Stimulated activated CD8-positive, alpha-beta memory T cell treated with anti-CD3 and anti-CD28 coated beads, Interleukin-7, amount 100 ng/mL, for 1 hour (primary cell): ENCODE data around the gene DNMT1.
"Not testable (repeated sequence)": the region's sequence is repeated elsewhere in the genome, so short reads cannot be mapped to it uniquely, and the experiment has no call there.

Experiments used
- DNase-seq, 2 donors: peaks; one replicate each; pipeline ENCODE4 v3.0.0-alpha.2; 2020; ENCODE audit warnings: low read depth in 2 of 2

Gene DNMT1

DNA sequence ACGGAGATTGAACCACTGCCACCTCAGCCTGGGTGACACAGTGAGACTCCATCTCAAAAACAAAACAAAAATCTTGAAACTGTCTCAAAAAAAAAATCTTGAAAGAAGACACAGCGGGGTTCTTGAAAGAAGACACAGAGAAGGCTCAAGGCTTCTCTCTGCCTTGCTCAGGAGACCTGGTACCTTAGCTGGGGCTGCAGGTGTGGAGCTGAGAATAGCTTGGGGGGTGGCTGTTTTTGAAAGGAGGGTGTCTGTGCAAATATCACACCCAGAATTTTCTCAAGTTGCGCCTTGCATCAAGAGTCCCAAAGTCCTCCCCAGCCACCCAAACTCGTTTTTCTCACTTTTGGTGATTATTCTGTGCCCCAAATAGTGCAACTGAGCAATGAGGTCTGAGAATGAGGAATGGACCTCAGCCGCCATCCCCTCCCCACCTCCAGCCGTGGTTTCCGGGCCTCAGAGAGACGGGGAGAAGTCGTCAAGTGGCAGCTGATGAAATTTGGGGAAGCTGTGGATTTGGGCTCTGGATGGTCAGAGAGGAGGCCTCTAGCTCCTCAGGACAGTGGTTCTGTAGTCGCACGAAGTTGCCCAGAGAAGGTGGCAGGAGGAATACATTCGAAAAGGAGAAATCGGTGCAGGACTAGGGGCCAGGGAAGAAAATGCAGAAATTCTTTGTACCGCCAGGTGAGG lies 27.6 kb upstream of the DNMT1 start:
- DNase-seq = no peak

DNA sequence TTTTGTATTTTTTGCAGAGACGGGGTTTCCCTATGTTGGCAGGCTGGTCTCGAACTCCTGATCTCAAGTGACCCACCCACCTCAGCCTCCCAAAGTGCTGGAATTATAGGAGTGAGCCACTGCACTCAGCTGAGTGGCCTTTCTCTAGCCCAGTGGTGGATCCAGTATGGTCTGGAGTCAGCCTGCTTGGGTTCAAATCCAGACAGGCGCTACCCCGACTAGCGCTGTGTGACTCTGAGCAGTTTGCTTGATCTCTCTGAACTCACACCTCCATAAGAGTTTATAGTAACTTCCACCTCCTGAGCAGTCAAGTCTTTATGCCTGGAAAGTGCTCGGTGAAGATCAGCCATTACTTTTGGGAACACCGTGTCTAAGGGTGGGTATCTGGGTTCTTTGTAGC lies 25.9 kb upstream of the DNMT1 start:
- no peak for DNase-seq

DNA sequence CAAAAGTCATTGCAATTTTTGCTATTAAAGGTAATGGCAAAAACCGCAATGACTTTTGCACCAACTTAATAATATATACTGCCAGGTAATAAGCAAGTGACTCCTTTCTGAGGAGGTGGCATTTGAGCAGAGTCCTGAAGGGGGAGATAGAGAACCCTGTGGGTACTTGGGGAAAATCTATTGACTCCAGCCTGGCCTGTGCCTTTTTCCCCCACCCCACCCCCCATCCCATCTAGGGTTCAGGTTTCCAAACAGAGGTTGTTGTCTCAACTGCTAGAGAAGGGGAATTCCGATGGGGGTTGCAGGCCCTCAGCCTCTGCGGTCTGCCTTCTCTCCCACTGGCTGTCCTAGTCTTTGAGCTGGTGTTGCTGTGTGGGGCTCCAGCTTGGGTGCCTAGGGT lies 24.9 kb upstream of the DNMT1 start:
- DNase-seq = no peak

DNA sequence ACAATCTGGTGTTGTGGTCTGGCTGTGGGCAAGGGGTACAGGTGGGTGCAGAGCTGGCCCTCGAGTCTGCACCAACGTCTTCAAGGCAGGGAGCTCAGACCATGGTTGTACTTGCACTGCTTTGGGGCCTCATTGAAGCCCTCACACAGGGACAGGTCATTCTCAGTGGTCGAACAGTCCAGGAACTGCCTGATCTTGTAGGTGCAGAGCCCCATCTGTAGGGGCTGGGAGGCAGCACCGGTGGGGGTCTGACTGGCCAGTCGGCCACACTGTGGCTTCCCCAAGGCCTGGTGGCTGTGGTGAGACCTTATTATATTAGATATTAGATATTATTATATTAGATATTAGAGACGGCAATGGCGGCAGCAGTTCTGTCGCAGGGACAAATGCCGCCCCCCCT lies 22.3 kb upstream of the DNMT1 start:
- DNase-seq = no peak

DNA sequence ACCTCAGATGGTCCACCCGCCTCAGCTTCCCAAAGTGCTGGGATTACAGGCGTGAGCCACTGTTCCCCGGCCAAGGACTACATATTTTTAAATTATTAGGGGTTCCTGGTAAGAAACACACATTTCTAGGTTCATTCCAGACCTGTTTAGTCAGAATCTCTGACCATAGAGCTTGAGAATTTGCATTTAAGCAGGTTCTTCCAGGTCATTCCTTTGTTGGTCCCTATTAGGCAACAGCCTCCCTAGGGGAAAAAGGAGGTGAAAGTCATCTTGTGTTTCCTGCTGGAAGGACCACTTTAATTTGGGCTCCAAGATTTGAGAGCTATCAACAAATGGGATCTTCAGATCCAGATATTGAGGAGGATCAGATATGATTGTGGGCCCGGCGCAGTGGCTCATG lies 20.0 kb upstream of the DNMT1 start:
- no peak for DNase-seq

DNA sequence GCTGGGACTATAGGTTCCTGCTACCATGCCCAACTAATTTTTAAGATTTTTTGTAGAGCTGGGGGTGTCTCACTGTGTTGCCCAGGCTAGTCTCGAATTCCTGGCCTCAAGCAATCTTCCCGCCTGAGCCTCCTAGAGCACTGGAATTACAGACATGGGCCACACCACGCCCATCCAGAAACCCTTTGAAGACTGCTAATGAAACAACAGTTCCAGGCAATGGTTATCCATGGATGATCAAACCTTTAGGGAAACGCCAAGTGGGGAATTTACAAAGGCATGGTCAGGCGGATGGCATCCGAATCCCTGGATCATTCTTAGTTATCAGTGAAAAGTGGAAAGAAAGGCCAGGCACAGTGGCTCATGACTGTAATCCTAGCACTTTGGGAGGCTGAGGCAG lies 16.9 kb upstream of the DNMT1 start:
- no peak for DNase-seq

DNA sequence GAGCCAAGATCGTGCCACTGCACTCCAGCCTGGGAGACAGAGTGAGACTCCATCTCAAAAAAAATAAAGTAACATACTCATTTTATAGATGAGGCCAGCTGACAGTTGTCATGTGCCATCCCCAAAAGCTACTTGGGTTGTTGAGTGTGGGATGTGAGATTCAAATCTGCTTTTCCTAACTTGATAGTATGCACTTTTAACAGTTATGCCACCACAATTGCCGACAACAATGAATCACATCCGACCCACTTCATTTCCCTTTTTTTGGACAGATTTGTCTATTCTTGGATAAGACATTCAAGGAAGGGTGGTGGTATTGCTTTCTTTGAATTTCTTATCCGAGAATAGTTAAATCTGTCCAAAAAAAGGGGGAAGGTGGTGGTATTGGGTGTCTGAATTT lies 16.3 kb upstream of the DNMT1 start:
- DNase-seq = no peak

DNA sequence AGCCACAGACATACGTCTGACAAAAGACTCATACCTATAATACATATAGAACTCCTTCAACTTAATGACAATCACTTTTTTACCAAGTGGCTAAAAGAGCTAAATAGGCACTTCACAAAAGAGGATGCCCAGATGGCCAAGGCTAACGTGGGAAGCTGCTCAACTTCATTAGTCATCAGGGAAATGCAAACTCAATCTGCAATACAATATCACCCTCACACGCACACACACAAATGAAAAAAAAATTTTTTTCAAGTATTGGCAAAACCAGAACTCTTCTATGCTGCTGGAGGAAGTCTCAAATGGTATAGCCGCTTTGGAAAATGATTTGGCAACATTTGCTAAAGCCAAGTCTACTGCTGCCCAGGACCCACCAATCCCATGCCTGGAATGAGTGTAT lies 14.6 kb upstream of the DNMT1 start:
- no peak for DNase-seq

DNA sequence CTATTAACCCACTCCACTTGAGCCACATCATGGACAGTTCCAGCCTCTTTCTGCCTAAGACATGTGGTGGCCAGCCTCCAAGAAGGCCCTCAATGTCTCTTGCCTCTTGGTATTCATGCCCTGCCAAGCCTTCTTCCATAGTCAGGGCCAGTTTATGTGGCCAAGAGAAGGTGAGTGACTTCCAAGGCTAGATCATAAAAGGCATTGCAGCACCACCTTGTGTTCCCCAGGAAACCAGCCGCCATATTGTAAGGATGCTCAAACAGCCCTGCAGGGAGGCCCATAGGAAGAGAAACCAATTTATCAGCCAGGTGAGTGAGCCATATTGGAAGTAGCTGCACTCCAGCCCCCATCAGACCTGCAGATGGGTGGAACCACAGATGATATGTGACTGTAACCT lies 12.3 kb upstream of the DNMT1 start:
- no peak for DNase-seq

DNA sequence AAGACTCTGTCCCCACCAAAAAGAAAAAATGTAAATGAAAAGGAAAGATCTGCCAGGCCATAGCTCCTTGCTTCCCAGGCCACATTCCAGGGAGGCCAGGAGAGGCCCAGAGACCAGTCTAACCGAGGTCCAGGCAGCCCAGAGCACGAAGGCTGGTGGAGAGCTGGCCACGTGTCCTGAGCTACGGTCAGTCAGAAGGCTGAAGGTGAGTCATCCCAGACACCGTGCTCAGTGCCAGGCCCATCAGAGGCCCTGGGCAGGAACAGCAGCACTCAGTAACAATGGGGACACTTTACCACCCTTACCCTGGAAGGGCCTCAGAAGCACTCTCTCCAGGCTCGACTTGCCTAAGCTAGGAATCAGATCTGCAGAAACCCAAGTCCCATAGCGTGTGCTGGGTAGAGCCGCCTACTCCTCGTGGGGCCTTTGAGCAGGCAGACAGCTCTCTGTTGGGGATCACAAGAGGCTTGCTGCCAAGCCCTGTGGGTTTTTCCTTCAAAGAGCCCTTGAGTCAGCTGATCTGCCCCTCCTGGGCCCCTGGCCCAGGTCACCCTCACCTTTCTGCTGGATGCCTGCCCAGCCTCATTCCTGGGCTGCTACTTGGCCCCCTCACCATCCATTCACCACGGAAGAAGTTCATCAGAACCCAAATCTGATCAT lies 11.6 kb upstream of the DNMT1 start:
- DNase-seq = no peak

DNA sequence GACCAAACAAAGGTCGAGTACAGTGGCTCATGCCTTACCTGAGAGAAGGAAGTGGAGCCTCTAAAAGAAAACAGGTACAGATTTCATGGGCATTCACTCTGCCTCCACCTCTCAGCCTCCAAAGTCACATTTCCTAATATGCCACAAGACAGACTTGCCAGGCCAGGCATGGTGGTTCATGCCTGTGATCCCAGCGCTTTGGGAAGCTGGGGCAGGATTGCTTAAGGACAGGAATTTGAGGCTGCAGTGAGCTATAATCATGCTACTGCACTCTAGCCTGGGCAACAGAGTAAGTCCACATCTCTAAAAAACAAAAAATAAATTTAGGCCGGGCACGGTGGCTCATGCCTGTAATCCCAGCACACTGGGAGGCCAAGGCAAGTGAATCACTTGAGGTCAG lies 10.9 kb upstream of the DNMT1 start:
- DNase-seq = no peak

DNA sequence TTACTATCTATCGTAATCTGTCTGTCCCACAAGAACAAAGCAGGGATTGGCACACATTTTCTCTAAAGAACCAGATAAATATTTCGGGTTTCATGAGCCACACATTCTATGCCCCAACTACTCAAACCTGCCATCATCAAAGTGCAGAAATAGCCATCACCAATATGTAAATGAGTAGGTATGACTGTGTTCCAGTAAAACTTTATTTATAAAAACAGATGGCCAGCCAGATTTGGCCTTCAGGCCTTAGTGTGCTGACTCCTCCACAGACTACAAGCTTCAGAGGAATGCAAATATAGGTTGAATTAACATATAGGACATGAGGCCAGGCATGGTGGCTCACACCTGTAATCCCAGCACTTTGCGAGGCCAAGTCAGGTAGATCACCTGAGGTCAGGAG lies 8.9 kb upstream of the DNMT1 start:
- DNase-seq = no peak

DNA sequence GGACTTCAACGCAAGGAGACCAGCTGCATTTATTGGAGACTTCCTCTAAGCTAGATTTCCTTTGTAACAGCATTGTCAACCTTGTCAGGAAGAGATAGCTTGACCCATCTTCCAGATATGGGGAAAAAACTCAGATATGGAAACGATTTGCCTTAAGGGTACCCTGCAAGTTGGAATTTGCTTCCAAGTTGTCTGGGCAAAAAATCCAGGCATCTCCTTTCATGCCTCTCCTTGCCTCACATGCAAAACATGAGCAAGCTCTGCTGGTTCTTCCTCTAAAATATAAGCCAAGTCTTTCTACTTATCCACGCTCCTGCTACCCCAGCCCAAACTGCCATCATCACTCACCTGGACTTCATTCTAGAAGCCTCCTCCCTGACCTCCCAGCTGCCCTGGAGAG lies 6.4 kb upstream of the DNMT1 start:
- no peak for DNase-seq

DNA sequence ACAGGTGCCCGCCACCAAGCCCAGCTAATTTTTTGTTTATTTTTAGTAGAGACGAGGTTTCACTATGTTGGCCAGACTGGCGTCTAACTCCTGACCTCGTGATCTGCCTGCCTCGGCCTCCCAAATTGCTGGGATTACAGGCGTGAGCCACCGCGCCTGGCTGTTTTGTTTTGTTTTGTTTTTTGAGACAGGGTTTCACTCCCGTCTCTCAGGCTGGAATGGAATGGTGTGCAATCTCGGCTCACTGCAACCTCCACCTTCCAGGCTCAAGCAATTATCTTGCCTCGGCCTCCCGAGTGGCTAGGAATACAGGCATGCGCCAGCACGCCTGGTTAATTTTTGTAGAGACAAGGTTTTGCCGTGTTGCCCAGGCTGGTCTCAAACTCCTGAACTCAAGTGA lies 5.3 kb upstream of the DNMT1 start:
- not testable (repeated sequence) for DNase-seq

DNA sequence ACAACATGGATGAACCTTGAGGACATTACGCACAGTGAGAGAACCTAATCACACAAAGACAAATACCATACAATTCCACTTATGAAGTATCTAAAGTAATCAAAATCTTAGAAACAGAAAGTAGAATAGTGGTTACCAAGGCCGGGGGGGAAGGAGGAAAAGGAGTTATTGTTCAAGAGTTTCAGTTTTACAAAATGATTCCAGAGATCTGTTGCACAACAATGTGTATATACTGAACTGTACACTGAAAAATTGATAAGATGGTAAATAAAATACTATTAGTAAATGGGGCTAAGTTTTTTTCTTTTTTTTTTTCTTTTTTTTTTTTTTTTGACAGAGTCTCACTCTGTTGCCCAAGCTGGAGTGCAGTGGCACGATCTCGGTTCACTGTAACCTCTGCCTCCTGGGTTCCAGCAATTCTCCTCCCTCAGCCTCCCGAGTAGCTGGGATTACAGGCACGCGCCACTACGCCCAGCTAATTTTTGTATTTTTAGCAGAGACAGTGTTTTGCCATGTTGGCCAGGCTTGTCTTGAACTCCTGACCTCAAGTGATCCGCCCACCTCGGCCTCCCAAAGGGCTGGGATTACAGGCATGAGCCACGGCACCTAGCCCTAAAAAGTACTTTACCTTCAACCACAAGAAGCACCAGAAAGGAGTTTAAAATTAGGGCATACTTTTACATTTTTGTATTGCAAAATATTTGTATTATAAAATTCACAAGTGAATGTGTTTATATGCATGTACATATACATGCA lies 4.3 kb upstream of the DNMT1 start:
- DNase-seq = not testable (repeated sequence)

DNA sequence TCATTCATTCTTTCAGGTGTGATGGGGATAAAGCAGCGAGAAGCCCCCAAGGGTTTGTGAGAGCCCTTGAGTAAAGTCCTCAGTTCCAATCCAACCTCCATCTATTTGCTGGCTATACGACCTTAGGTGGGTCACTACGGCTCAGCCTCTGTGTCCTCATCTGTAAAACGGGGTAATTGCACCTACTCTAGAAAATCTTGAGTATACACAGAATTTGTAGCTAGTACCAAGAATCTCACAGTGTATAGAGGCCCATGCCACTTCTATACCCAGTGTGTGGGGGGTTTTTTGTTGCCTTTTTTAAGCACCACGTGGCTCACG lies 406 bp upstream of the DNMT1 start:
- DNase-seq = no peak

DNA sequence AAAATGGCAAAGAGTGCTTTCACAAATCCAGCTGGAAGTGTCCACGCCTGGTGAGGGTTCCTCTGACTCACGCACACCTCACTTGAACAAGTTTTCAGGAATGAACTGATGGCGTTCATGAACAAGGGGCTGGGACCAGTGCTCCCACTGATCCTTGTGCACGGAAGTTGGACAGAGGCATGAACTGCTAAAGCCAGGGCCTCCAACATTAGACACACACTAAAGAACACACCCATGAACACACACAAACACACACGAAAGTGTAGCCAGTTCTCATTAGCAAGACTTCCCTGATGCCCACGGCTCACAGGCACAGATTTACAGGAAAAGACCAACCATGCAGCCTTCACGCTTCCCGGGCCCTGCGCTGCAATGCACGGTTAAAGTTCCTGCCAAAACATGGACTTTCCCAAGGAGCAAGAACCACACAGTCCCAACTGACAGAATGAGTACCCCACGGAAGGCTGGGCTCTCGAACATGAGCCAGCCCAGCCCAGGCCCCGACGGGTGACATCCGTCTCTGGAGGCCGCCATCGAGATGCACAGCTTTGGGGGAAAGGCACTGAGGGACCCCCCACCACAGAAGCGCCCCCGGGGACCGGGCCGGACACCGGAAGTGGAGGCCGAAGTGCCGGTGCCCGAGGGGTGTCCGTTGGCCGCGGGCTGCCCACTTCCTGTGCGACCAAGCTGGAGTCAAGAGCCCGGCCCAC lies 808 bp downstream of the DNMT1 start:
- peak in 1 of 2 donors; percentile 2 for DNase-seq

DNA sequence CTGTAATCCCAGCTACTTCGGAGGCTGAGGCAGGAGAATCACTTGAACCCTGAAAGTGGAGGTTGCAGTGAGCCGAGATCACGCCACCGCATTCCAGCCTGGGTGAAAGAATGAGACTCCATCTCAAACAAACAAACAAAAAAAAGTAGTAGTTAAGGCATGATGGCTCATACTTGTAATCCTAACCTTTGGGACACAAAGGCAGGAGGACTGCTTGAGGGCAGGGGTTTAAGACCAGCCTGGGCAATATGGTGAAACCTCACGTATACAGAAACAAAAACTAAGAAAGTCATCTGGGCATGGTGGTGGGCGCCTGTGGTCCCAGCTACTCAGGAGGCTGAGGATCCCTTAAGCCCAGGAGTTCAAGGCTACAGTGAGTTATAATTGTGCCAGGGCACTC lies 1.8 kb downstream of the DNMT1 start:
- no peak for DNase-seq

DNA sequence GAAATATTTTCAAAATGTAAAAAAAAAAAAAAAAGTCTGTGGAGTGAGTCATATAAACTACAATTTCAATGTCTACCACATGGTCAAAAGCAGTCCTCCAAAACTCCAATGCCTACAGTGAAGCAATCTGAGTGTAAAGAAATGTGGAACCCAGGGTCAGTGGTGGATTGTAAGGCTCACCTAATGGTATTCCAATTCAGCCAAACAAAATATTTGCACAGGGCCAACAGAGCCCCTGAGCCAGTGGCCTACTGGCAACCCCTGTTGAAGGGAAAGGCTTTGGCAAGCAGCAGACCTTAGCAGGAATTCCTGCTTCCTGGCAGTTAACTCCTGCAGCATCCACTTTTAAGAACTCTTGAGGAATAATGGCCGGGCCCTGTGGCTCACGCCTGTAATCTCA lies 3.4 kb downstream of the DNMT1 start:
- no peak for DNase-seq

DNA sequence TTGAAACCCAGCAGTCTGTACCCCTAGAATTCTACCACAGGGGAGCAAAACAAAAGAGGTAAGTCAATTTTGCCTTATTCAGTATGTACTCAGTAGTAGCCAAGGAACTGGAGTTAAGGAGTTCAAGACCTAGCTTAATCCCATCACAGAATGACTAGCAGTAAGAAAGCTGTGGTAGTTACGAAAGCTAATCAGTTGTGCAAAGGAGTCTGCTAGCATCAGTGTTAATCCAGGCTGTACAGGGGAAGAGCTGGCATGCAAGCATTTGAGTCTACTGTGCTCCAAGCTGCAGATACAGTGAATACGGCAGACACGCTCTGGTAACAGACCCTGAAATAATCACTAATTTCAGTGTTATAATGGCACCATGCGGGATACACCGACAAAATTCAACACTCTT lies 4.7 kb downstream of the DNMT1 start:
- DNase-seq = no peak

DNA sequence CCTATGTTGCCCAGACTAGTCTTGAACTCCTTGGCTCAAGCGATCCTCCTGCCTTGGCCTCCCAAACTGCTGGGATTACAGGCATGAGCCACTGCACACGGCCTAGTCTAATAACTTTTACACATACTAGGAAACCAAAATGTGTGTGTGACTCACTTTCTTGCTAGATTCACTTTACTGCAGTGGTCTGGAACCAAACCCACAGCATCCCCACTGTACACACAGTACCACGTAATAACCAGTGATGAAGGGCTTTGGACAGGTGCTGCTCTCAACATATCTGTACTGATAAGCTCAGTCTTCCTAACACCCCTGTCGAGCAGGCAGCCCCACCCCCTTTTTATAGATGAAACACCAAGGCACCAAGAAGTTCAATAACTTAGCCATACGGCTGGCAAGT lies 5.1 kb downstream of the DNMT1 start:
- DNase-seq = no peak

DNA sequence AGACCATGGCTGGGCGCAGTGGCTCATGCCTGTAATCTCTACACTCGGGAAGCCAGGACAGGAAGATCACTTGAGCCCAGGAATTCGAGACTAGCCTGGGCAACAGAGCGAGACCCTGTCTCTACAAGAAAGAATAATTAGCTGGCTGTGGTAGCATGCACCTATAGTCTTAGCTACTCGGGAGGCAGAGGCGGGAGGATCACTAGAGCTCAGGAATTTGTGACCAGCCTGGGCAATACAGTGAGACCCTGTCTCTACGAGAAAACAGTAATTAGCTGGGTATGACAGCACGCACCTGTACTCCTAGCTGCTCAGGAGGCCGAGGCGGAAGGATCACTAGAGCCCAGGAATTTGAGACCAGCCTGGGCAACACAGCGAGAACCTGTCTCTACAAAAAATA lies 7.4 kb downstream of the DNMT1 start:
- no peak for DNase-seq

DNA sequence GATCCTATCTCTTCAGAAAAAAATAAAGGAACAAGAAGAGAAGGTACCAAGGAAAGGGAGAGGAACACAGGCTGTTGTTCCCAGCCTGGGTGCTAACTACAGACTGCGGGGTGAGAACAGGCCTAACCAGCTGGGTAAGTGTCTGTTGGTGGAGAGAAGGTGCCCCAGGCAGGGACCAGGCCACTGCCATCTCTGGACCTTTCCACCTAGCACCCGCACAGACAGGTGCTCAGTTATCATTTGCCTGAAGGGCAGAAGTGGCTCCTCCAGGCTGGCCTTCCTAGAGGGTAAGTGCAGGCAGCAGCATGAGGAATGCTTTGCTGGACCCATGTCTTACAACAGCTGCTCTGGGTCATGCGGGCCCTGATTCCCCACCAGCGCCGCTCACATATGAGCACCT lies 10.1 kb downstream of the DNMT1 start:
- no peak for DNase-seq
